HUES6 (cell line): ENCODE data around the gene CD163L1.

Source experiments
- H3K27ac ChIP-seq: 2 replicates; pipeline ENCODE4 v1.7.0; 2013; ENCODE audit warnings: low read depth, mild to moderate bottlenecking, low read length, inconsistent platforms
- H3K27me3 ChIP-seq: 2 replicates; pipeline ENCODE4 v1.6.1; 2013; ENCODE audit warnings: low read length; ENCODE audit not compliant: control insufficient read depth, insufficient read depth
- H3K36me3 ChIP-seq: 2 replicates; pipeline ENCODE4 v1.6.1; 2013; ENCODE audit warnings: low read length; ENCODE audit not compliant: control insufficient read depth, insufficient read depth
- H3K4me1 ChIP-seq: 2 replicates; pipeline ENCODE4 v1.6.1; 2013; ENCODE audit warnings: low read length; ENCODE audit not compliant: control insufficient read depth, insufficient read depth
- H3K4me3 ChIP-seq: 2 replicates; pipeline ENCODE4 v1.5.1; 2013; ENCODE audit warnings: low read depth, low read length
- H3K9ac ChIP-seq: one replicate; pipeline ENCODE4 v1.6.1; 2013; ENCODE audit warnings: mild to moderate bottlenecking, low read length
- H3K9me3 ChIP-seq: 2 replicates; pipeline ENCODE4 v1.6.1; 2013; ENCODE audit warnings: low read depth, low read length; ENCODE audit not compliant: control insufficient read depth, insufficient read depth

Gene CD163L1

DNA sequence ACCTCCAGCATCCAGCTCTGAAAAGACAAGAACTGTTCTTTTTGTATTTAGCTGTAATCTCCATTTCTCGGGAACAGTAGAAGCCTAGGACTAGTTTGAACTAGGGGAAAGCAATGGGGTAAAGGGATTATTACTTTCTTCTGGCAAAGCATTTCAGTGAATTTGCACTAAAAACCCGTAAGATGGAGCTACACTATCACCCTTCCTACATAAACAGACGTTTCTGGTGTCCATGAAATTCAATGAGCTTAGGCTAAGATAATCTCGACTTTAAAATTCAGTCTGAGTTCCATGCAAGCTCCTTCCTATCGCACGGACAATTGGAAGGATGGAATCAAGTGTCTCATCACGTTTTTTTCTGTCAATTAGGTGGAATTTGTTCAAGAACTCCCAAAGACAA, 116.0 kb downstream of the CD163L1 start:
- H3K27ac ChIP-seq: no peak overlapping the region
- peaks cover 18% of the 10 kb centered on the region for H3K9me3 ChIP-seq
- H3K4me1 ChIP-seq: no peaks in the 10 kb centered on the region
- H3K9ac ChIP-seq: no peak overlapping the region
- no peaks in the 10 kb centered on the region for H3K27me3 ChIP-seq
- no peaks in the 10 kb centered on the region for H3K36me3 ChIP-seq
- H3K4me3 ChIP-seq: no peak overlapping the region

DNA sequence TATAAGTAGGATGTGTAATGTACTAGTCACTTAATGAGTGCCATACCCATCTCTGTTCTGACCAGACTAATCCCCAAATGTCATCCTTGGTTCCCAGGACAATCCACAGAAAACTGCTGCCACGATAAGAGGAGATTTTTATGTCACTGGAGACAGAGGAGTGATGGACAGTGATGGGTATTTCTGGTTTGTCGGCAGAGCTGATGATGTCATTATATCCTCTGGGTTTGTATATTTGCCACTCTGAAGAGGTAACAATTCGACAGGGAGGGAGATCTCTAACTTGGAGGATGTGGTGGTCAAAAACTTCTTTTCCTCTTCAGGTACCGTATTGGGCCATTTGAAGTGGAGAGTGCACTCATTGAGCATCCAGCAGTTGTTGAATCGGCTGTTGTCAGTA, 119.8 kb downstream of the CD163L1 start:
- no peaks in the 10 kb centered on the region for H3K27me3 ChIP-seq
- no peak overlapping the region for H3K4me3 ChIP-seq
- no peak overlapping the region for H3K9ac ChIP-seq
- no peaks in the 10 kb centered on the region for H3K4me1 ChIP-seq
- no peak overlapping the region for H3K27ac ChIP-seq
- no peaks in the 10 kb centered on the region for H3K36me3 ChIP-seq
- peaks cover 2% of the 10 kb centered on the region; the same call in 1 of the 2 replicates for H3K9me3 ChIP-seq

DNA sequence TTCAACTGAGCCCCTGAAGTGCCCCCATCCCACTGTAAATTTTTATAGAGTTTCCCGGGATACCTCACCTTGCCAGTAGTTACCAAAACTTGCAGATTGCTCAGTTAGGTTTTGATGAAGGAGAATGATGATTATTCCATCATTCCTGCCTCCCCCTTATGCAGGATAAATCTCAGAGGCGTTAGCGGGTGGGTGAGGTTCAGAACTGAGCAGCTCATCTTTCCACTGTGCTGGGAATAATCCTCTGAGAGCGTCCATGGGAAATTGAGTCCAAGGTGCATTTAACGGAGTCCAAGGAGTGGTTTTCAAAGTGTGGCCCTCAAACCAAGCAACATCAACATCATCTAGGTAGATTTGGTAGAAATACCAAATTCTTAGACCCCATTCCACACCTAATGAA, 121.4 kb downstream of the CD163L1 start:
- Histone ChIP-seq H3K9me3 (peaks cover 4% of the 10 kb centered on the region; the same call in 1 of the 2 replicates), H3K27me3 (no peaks in the 10 kb centered on the region), H3K4me3 (no peak overlapping the region), H3K9ac (no peak overlapping the region), H3K4me1 (no peaks in the 10 kb centered on the region), H3K27ac (no peak overlapping the region), H3K36me3 (no peaks in the 10 kb centered on the region)

DNA sequence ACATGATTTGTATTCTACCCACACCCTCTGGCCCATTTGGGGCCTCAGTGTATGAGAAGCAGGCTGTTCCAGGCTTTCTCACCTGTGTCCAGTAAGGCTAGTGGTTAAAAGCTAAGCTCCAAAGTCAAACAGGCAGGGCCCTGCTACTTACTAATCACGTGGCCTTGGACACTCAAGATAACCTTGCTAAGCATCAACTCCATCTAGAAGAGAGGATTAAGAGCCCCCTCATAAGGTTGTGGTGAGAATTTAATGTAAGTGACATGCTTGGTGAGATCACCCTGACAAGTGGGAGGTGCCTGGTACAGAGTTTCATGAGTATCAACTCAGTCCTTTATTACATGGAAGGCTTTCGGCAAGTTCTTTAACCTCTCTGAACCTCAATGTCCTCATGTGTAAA, 122.3 kb downstream of the CD163L1 start:
- Histone ChIP-seq H3K9me3 (peaks cover 2% of the 10 kb centered on the region; the same call in 1 of the 2 replicates), H3K36me3 (no peaks in the 10 kb centered on the region), H3K4me3 (no peak overlapping the region), H3K27ac (no peak overlapping the region), H3K4me1 (no peaks in the 10 kb centered on the region), H3K27me3 (no peaks in the 10 kb centered on the region), H3K9ac (no peak overlapping the region)

DNA sequence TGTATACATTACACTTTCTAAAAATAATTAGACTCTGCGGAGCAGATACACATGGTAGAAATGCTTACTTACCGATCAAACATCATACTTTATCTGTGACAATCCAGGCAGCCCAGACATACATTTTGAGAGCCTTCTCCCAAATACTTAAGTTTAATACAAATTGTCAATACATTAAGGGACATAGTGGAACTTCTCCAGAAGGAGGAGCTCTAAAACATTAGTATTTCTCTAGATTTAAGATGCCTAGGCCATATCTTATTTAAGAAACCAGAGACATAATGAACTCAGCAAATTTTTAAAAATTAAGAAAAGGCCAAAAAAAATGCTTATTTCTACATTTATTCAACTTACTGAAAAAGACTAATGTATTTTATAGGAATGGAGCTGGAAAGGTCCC, 124.0 kb downstream of the CD163L1 start:
- no peak overlapping the region for H3K9ac ChIP-seq
- no peaks in the 10 kb centered on the region for H3K36me3 ChIP-seq
- no peaks in the 10 kb centered on the region for H3K4me1 ChIP-seq
- no peak overlapping the region for H3K27ac ChIP-seq
- H3K9me3 ChIP-seq: peaks cover 2% of the 10 kb centered on the region; the same call in 1 of the 2 replicates
- H3K4me3 ChIP-seq: no peak overlapping the region
- H3K27me3 ChIP-seq: no peaks in the 10 kb centered on the region

DNA sequence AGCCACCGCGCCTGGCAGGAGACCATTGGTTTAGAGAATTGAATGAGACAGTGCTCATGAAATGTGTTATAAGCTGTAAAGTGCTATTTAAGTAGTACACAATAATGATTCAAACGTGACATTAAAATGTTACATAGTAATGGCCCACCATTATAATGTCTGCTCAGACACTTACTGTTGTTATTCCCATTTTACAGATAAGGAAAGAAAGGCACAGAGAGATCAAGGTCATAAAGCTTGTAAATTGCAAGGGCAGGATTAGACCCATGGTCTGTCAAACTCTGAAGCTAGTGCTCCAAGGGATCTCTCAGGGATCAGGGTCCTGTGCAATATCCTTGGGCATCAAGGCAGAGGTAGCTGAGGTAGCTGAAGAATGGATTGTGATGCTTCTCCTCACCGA, 133.9 kb downstream of the CD163L1 start:
- Histone ChIP-seq H3K36me3 (no peaks in the 10 kb centered on the region), H3K9me3 (no peaks in the 10 kb centered on the region), H3K9ac (no peak overlapping the region), H3K27ac (no peak overlapping the region), H3K4me3 (no peak overlapping the region), H3K4me1 (no peaks in the 10 kb centered on the region), H3K27me3 (no peaks in the 10 kb centered on the region)
